GM12801 (cell line): ENCODE results near the gene TEDDM1.

Experiments used
- CTCF ChIP-seq: IDR thresholded peaks from one replicate; pipeline ENCODE4 v1.5.1; 2011; ENCODE audit warnings: control low read depth; ENCODE audit not compliant: insufficient read length; ENCODE audit errors: extremely low read depth

TEDDM1 gene

DNA sequence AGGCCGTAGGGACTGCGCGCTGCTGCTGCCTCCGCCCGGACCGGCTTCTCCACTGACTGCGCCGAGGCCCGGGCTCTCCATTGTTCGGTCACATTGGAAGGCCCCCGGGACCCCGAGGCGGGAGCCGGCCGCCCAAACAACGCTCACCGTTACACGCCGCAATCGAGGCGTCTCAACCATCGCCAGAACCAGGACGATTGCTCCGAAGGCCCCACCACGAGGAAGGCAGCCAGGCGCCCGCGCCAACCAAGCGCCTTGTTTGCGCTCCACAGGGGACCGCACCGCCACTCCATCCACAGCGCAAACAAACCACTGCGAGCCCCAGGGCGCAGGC lies 9.5 kb downstream of the TEDDM1 start:
- TF ChIP-seq CTCF: no peak

DNA sequence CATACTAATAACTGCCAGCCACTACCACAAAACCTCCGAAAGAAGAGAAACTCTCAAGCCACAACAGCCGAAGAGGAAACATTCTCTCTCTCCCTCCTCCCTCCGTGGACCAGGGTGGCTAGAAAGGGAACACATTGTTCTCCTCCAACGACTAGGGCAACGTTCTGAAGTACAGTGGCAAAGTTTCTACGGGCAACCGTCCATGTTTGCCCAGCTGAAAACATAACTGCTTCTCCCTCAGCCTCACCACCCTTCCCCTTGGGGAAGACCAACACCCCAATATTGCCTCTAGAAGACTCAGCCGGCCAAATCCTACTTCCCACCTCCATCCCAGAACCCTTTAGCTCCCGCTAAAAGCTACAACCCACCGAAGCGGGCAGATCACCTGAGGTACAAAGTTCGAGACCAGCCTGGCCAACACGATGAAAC lies 10.8 kb downstream of the TEDDM1 start:
- no peak for TF ChIP-seq CTCF

GRCh38 chr1:182388392-182389134 lies 11.9 kb downstream of the TEDDM1 start:
- TF ChIP-seq CTCF: no peak

- no peak for TF ChIP-seq CTCF
Observed at GRCh38 chr1:182387566-182387965, 12.9 kb downstream of the TEDDM1 start.

GRCh38 chr1:182386980-182387379 lies 13.5 kb downstream of the TEDDM1 start:
- TF ChIP-seq CTCF: no peak

GRCh38 chr1:182385885-182386853 lies 14.3 kb downstream of the TEDDM1 start:
- TF ChIP-seq CTCF: no peak

- TF ChIP-seq CTCF: no peak
Observed at GRCh38 chr1:182384387-182384960, 16.0 kb downstream of the TEDDM1 start.
